Memory B cell (primary cell): Measurements from ENCODE around the gene VGLL4.
"Not testable (repeated sequence)": the region's sequence is repeated elsewhere in the genome, so short reads cannot be mapped to it uniquely, and the experiment has no call there.

Experiments used
- ATAC-seq: fragments of 150-1000 bp; cut with Tn5 transposase; 2 replicates; pipeline ENCODE4 v1.10.0; 2021; ENCODE audit warnings: low read depth, mild to moderate bottlenecking, moderate library complexity
- DNase-seq, 2 donors: peaks; one replicate each; pipeline ENCODE4 v3.0.0; 2022; ENCODE audit warnings: low spot score in 2 of 2
- H3K27ac Mint-ChIP-seq: one replicate; pipeline ENCODE4 v1.8.0; 2022; ENCODE audit warnings: mild to moderate bottlenecking, moderate library complexity, mixed read lengths
- H3K27me3 Mint-ChIP-seq: one replicate; pipeline ENCODE4 v1.8.0; 2022; ENCODE audit warnings: mixed read lengths
- H3K36me3 Mint-ChIP-seq: one replicate; pipeline ENCODE4 v1.8.0; 2022; ENCODE audit warnings: mild to moderate bottlenecking, mixed read lengths
- H3K4me1 Mint-ChIP-seq: one replicate; pipeline ENCODE4 v1.8.0; 2022; ENCODE audit warnings: mixed read lengths
- H3K4me3 Mint-ChIP-seq: one replicate; pipeline ENCODE4 v1.8.0; 2022; ENCODE audit warnings: mild to moderate bottlenecking, moderate library complexity, mixed read lengths
- H3K9me3 Mint-ChIP-seq: one replicate; pipeline ENCODE4 v1.8.0; 2022; ENCODE audit warnings: mixed read lengths

Gene VGLL4

DNA sequence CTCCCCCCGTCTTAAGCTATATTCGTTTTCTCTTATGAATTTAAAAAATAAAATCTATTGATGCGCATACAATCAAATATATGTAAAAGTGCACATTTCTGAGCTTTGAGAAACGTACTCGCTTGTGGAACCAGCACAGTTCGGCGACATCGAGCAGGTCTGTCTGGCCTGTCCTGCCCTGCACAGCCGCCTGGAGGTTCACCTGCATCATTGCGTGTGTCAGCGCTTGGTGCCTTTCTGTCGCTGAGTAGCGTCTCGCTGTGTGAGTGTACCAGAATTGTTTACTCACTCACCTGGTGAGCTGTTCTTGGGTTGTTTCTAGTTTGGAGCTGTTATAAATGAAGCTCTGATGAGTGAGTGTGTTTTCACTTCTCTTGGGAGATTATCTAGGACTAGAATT, 104.0 kb downstream of the VGLL4 start:
- H3K36me3 Mint-ChIP-seq = peaks cover 12% of the 10 kb centered on the region
- H3K4me1 Mint-ChIP-seq = peaks cover 7% of the 10 kb centered on the region
- H3K9me3 Mint-ChIP-seq = no peaks in the 10 kb centered on the region
- no peak overlapping the region for H3K27ac Mint-ChIP-seq
- H3K4me3 Mint-ChIP-seq = no peak overlapping the region
- DNase-seq (no peak), ATAC-seq (no peak)
- no peaks in the 10 kb centered on the region for H3K27me3 Mint-ChIP-seq

DNA sequence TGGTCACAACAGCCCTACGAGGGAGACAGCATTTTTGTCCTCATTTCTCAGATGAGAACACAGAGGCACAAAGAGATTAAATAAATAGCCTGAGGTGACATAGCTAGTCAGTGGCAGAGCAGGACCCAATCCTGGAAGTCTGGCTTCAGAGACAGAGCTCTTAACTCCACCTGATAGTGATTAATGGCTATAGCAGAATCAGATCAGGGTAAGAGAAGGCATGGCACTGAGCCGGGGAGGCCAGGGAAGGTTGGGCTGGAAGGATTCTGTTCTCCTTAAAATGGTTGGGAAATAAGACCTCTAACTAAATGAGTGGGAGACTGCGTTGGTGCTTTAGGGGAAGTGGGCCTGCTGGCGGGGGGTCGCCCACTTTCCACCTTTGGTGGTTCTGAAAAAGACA, 104.5 kb downstream of the VGLL4 start:
- ATAC-seq = no peak
- no peak for DNase-seq
- peaks cover 7% of the 10 kb centered on the region for H3K4me1 Mint-ChIP-seq
- H3K9me3 Mint-ChIP-seq = no peaks in the 10 kb centered on the region
- H3K4me3 Mint-ChIP-seq = no peak overlapping the region
- H3K36me3 Mint-ChIP-seq = peaks cover 12% of the 10 kb centered on the region
- no peaks in the 10 kb centered on the region for H3K27me3 Mint-ChIP-seq
- no peak overlapping the region for H3K27ac Mint-ChIP-seq

DNA sequence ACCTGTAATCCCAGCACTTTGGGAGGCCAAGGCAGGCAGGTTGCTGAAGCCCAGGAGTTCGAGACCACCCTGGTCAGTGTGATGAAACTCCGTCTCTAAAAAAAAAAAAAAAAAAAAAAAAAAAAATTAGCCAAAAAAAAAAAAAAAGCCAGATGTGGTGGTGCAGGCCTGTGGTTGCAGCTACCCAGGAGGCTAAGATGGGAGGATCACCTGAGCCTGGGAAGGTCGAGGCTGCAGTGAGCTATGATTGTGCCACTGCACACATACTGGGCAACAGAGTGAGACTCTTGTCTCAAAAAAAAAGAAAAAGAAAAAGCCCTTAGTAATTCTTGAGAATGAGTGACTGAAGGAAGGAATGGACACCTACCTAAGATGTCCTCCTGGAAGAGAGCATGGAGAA, 105.1 kb downstream of the VGLL4 start:
- DNase-seq (no peak), ATAC-seq (no peak)
- H3K4me3 Mint-ChIP-seq = no peak overlapping the region
- H3K9me3 Mint-ChIP-seq = no peaks in the 10 kb centered on the region
- H3K27me3 Mint-ChIP-seq = no peaks in the 10 kb centered on the region
- peaks cover 7% of the 10 kb centered on the region for H3K4me1 Mint-ChIP-seq
- H3K36me3 Mint-ChIP-seq = peaks cover 12% of the 10 kb centered on the region
- H3K27ac Mint-ChIP-seq = no peak overlapping the region

DNA sequence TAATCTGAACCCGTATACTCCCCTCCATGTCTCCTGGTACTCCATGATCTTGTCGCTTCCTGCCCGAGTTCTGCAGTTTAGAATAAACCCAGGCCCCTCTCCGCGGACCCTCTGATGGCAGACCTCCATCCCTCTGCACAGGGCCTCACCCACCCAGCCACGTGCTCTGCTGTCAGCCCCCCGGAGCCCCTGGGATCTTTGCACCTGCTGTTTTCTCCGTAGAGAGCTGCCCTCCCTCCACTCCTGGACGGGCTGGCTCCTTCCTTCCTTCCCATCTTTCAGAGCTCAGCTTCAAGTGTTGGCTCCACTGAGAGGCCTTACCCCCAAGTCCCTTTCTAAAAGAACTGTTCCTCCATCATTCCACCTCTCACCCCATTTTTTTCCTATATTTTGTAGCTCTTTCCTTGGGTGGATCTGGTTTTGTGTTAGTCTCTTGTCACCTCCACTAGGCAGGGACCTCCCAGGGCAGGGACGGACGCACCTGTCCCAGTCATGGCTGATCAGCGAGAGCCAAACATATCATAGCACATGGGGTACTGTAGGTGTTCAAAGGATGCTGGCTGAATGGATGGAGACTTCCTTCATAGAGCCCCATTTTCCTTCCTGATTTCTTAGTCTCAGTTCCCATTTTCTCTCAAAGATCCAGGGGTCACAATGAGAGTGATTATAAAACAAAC, 106.6 kb downstream of the VGLL4 start:
- no peak for DNase-seq
- H3K27ac Mint-ChIP-seq = no peak overlapping the region
- H3K27me3 Mint-ChIP-seq = no peaks in the 10 kb centered on the region
- peaks cover 7% of the 10 kb centered on the region for H3K4me1 Mint-ChIP-seq
- no peak overlapping the region for H3K4me3 Mint-ChIP-seq
- no peak for ATAC-seq
- H3K36me3 Mint-ChIP-seq = peaks cover 13% of the 10 kb centered on the region
- no peaks in the 10 kb centered on the region for H3K9me3 Mint-ChIP-seq

DNA sequence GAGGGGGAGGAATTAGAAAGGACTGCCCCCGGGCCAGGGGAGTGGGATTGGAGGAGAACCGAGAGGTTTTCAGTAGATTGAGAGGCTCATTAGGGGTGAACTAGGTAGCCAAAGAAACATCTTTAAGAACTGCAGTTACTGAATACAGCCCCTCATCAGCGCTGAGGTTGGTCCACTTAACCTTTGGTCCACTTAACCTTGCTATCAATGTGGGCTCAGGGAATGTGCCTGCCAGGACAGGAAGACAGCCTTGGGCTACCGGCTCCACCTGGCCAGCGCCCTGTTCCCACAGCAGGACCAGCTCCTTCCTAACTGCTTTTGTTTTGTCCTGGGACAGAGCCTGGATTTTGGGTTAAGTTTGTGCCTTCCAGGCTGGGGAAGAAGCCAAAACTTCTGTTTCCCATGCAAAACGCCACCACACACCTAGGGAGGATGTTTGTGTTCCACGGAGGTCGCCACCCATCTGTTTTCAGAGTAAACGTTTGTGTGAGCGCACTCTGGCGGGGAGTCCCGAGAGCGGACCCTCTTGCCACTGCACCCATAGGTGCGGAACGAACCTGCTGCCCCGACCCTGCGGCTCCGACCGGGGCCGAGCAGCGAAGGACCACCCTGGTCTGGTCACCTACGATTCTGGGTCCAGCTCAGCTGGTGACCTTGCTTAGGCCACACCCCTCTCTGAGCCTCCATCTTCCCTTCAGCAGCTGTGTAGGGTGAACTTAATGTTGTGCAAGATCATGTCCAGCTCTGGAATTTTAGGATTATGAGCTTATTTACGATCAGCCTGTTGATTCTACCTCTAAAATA, 107.4 kb downstream of the VGLL4 start:
- H3K36me3 Mint-ChIP-seq = peaks cover 12% of the 10 kb centered on the region
- no peak overlapping the region for H3K4me3 Mint-ChIP-seq
- ATAC-seq = no peak
- H3K9me3 Mint-ChIP-seq = no peaks in the 10 kb centered on the region
- H3K27ac Mint-ChIP-seq = no peak overlapping the region
- no peak for DNase-seq
- peaks cover 7% of the 10 kb centered on the region for H3K4me1 Mint-ChIP-seq
- no peaks in the 10 kb centered on the region for H3K27me3 Mint-ChIP-seq

DNA sequence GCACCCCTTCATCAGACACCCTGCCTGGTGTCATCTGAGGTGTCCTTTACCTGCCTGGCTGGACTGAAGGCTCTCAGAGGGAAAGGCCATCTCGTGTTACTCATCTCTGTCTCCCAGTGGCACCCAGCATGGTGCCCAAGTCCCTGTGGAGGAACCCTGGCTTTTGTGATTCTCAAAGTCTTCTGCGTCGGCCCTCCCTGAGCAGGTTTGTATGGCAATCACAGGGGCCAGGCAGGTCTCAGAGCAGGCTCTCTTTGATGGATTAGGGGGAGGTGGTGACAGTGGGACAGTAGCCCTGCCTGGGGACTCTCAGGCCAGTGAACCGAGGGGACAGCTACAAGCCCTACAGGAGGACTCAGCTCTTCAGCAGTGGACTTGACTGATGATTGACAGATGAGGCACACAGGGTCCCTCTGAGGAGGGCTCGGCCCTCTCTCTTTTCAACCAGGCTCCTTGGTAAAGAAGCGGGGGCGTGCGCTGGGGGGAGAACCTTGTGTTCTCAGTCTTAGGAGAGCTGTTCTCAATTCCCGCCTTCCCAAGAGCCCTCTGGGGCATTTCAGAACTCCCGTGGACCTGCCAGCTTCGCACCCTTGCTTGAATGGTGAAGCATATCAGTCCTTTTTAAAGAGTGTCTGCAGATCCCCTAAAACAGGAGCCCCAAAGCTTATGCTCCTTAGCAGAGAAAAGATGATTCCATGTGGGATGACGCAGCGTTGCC, 108.3 kb downstream of the VGLL4 start:
- Mint-ChIP-seq H3K9me3 (no peaks in the 10 kb centered on the region), H3K4me1 (peaks cover 7% of the 10 kb centered on the region), H3K4me3 (no peak overlapping the region), H3K36me3 (peaks cover 12% of the 10 kb centered on the region), H3K27me3 (no peaks in the 10 kb centered on the region), H3K27ac (peak overlapping the region; percentile 45)
- DNase-seq = no peak
- no peak for ATAC-seq

DNA sequence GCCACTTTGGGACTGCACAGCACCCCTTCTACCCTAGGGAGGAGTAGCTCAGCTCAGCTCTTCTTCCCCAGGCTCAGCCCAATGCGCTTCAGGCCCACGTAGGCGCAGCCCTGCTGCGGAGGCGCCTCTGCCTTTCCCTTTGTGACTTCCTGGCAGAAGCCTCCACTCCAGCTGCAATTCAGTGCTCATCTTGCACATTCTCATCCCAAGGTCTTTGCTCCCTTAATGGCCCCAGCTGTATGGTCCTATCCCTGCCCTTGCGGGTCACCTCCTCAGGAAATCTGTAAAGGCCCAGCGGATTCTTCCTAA, 109.0 kb downstream of the VGLL4 start:
- Mint-ChIP-seq H3K36me3 (peaks cover 12% of the 10 kb centered on the region), H3K4me3 (no peak overlapping the region), H3K27me3 (no peaks in the 10 kb centered on the region), H3K9me3 (no peaks in the 10 kb centered on the region), H3K4me1 (peaks cover 7% of the 10 kb centered on the region), H3K27ac (peak overlapping the region; percentile 45)
- ATAC-seq (no peak), DNase-seq (no peak)

DNA sequence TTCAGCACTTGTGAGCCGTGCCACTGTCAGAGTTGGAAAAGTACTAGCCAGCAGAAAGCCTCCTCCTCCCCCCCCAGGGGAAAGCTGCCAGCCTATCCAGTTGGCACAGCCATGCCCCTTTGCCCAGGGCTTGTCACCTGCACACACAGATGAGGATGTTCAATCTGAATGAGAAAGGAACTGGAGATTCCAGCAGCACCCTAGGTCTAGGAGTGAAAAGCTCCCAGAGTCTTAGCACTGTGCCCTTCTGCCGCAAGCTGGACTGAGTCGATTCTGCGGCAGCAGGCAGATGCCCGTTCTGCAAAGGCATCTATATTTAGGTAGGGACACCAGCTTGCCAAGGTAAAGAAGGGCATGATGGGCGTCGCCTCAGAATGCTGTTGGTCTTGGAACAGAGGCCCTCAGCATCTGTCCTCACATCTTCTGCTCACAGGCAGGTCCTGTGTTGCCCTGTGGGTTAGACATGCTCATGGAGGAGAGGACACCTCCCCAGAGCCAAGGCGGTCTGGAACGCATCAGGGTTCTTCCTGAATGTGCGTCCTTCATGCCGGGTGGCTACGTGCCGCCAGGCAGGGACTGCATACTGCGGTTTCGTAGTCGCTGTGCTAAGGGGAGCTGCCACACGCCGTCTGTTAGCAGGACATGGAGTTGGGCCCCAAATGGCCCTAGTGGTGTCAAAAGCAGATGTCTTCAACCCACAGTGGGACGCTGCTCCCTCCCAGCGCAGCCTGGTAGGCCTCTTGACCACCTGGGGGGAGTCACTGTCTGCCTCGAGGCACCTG, 109.5 kb downstream of the VGLL4 start:
- ATAC-seq (no peak), DNase-seq (no peak)

DNA sequence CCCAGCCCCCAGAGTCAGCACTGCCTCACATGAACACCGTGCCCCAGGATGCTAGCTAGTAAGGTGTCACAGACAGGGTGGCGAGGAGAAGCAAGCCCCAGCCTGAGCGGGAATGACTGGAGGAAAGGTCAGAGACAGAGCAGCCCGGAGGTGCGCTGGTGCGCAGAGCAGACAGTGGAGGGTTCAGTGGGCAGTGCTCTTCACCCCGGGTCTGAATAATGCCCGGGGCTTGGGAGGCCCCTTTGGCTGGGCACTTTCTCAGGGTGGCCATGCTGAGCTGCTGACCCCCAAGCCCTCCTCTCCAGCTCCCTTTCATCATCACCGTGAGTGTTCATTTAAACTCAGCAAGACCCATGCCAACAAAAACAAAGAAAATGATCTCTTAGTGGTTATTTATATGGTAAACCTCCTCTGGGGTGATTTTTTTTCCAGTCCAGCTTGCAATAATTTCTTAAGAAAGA, 110.8 kb downstream of the VGLL4 start:
- no peak for DNase-seq
- Mint-ChIP-seq H3K36me3 (peaks cover 12% of the 10 kb centered on the region), H3K27me3 (no peaks in the 10 kb centered on the region), H3K4me3 (no peak overlapping the region), H3K27ac (no peak overlapping the region), H3K4me1 (peaks cover 7% of the 10 kb centered on the region), H3K9me3 (no peaks in the 10 kb centered on the region)
- ATAC-seq = no peak

More for the DNA sequence above, 109.5 kb downstream of the VGLL4 start:
- Mint-ChIP-seq H3K4me3 (no peak overlapping the region), H3K36me3 (peaks cover 10% of the 10 kb centered on the region), H3K4me1 (peaks cover 7% of the 10 kb centered on the region), H3K9me3 (no peaks in the 10 kb centered on the region), H3K27me3 (no peaks in the 10 kb centered on the region), H3K27ac (no peak overlapping the region)

DNA sequence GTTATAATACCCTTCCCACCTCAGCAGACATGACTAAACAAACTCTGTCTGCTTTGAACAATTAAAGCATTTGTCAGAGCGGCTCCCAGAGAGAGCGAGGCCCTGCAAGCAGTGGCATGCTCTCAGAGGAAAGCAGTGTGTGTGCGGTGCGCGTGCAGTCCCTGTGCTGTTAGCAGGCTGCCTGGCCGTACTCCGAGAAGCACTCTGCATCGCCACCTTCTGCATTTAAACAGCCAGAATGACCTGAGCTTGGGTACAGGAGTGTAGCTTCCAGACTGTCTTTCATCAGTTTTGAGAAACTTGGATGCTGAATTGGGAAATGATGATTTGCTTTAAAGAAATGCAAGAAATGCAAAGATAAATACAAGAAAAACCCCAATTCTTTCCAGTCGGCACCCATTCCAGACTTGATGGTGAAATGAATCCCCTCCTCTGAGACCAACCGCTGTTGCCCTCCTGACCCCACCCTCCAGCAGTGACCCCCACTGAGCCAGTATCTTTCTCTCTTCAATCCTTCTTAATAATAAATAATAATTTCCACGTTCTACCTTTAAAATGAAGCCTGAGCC, 113.5 kb downstream of the VGLL4 start:
- DNase-seq (no peak), ATAC-seq (no peak)
- H3K4me3 Mint-ChIP-seq = no peak overlapping the region
- no peak overlapping the region for H3K27ac Mint-ChIP-seq
- no peaks in the 10 kb centered on the region for H3K27me3 Mint-ChIP-seq
- no peaks in the 10 kb centered on the region for H3K4me1 Mint-ChIP-seq
- H3K9me3 Mint-ChIP-seq = peaks cover 1% of the 10 kb centered on the region
- H3K36me3 Mint-ChIP-seq = peaks cover 11% of the 10 kb centered on the region

DNA sequence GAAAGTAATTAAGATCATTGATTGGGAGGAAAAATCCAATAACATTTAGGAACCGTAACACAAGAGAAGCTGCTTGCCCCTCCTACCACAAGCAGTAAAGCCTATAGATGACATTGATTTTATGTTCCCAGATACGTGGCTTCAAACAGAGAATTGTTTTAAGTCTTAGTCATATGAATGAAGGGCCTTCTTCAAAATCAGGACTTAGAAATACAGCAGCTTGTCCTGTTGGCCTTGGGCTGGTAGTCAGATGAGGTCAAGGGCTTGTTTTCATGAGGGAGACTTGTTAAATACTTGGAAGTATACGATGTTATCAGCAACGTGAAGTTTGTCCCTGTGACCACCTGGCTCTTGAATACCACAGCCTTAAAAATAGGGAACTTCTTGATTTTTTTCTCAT, 114.4 kb downstream of the VGLL4 start:
- H3K27me3 Mint-ChIP-seq = no peaks in the 10 kb centered on the region
- H3K4me1 Mint-ChIP-seq = no peaks in the 10 kb centered on the region
- peaks cover 1% of the 10 kb centered on the region for H3K9me3 Mint-ChIP-seq
- ATAC-seq = no peak
- no peak overlapping the region for H3K4me3 Mint-ChIP-seq
- no peak overlapping the region for H3K27ac Mint-ChIP-seq
- no peak for DNase-seq
- H3K36me3 Mint-ChIP-seq = peaks cover 8% of the 10 kb centered on the region

DNA sequence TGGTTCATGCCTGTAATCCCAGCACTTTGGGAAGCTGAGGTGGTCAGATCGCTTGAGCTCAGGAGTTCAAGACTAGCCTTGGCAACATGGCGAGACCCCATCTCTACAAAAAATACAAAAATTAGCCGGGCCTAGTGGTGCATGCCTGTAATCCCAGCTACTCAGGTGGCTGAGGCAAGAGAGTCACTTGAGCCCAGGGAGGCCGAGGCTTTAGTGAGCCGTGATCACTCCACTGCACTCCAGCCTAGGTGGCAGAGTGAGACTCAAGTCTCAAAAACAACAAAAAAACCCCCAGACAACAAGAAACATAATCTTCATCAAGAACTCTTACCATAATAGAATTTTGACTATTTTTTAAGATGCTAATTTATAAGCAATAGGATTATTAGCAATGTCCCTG, 117.6 kb downstream of the VGLL4 start:
- H3K4me1 Mint-ChIP-seq, H3K27me3 Mint-ChIP-seq, ATAC-seq, H3K27ac Mint-ChIP-seq, DNase-seq, H3K4me3 Mint-ChIP-seq, H3K9me3 Mint-ChIP-seq: not testable (repeated sequence)
- H3K36me3 Mint-ChIP-seq = peaks cover 13% of the 10 kb centered on the region

DNA sequence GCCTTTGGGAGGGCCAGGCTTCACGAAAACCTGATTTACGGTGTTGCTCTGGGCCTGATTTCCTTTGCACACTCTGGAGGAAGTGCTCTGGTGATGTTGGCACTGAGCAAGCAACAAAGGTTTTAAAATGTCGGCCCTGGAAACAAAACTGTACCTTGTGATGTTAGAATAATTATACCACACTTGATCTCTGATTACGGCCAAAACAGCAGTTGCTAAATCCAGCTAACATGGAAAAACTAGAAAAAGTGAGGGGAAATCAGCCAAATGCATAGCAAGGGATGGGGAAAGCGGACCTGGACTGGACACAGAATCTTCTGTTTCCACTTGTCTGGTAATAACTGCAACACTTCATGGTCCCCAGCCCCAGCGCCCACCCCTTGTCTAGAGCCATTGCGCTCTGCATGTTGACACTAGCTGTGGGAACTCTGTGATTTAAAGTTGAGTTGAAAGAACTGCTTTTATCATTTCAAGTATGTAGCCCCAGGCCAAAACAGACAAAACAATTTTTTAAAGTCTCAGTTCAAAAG, 120.1 kb downstream of the VGLL4 start:
- H3K27ac Mint-ChIP-seq = no peak overlapping the region
- peaks cover 16% of the 10 kb centered on the region for H3K36me3 Mint-ChIP-seq
- H3K9me3 Mint-ChIP-seq = peaks cover 1% of the 10 kb centered on the region
- H3K27me3 Mint-ChIP-seq = no peaks in the 10 kb centered on the region
- H3K4me3 Mint-ChIP-seq = no peak overlapping the region
- no peak for DNase-seq
- peaks cover 3% of the 10 kb centered on the region for H3K4me1 Mint-ChIP-seq
- ATAC-seq = no peak
